SKM-1 treated with dmso at 0.1 percent for 144 hours (cell line): Measurements from ENCODE around the gene SLC38A6.

Source experiments
- DNase-seq: peaks from one replicate; lab custom pipeline; 2025; ENCODE audit not compliant: unreplicated experiment; lab: John Stamatoyannopoulos, UW

The SLC38A6 gene

GRCh38 chr14:61101803-61102548 lies 120.9 kb downstream of the SLC38A6 start:
- DNase-seq: peak; percentile 53
